Hepatocyte (in vitro differentiated cells): ENCODE results near the gene DNAAF1.

Experiments
- EZH2 ChIP-seq: fragments of 200-600 bp; sonication (generic); IDR thresholded peaks from 2 replicates; pipeline ENCODE4 v1.6.1; 2016; ENCODE audit warnings: antibody characterized with exemption, mild to moderate bottlenecking, borderline replicate concordance
- EZH2phosphoT487 ChIP-seq: fragments of 200-600 bp; sonication (generic); IDR thresholded peaks from one replicate; pipeline ENCODE4 v1.6.1; 2018; ENCODE audit warnings: antibody characterized with exemption, mild to moderate bottlenecking, low read depth, moderate library complexity; ENCODE audit not compliant: unreplicated experiment, severe bottlenecking
- TF ChIP-seq, protein P1 (sequence below): fragments of 200-600 bp; sonication (generic); IDR thresholded peaks from 2 replicates; pipeline ENCODE4 v1.5.1; 2016; ENCODE audit warnings: antibody characterized with exemption, mild to moderate bottlenecking; ENCODE audit not compliant: poor library complexity

GRCh38 chr16:84178146-84178765, 33.1 kb downstream of the DNAAF1 start:
- TF ChIP-seq, protein P1, sequence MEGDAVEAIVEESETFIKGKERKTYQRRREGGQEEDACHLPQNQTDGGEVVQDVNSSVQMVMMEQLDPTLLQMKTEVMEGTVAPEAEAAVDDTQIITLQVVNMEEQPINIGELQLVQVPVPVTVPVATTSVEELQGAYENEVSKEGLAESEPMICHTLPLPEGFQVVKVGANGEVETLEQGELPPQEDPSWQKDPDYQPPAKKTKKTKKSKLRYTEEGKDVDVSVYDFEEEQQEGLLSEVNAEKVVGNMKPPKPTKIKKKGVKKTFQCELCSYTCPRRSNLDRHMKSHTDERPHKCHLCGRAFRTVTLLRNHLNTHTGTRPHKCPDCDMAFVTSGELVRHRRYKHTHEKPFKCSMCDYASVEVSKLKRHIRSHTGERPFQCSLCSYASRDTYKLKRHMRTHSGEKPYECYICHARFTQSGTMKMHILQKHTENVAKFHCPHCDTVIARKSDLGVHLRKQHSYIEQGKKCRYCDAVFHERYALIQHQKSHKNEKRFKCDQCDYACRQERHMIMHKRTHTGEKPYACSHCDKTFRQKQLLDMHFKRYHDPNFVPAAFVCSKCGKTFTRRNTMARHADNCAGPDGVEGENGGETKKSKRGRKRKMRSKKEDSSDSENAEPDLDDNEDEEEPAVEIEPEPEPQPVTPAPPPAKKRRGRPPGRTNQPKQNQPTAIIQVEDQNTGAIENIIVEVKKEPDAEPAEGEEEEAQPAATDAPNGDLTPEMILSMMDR, result no peak
- TF ChIP-seq EZH2 (no peak), EZH2phosphoT487 (no peak)
